GM21447 (cell line): ENCODE results near the gene TSPAN11.
"Not testable (repeated sequence)": the region's sequence is repeated elsewhere in the genome, so short reads cannot be mapped to it uniquely, and the experiment has no call there.

Source experiments
- ATAC-seq: cut with Tn5 transposase; IDR thresholded peaks from one replicate; pipeline ENCODE4 v1.9.1; 2021; ENCODE audit not compliant: unreplicated experiment

Gene TSPAN11

GRCh38 chr12:31017535-31017934, 91.0 kb downstream of the TSPAN11 start:
- no peak for ATAC-seq

- no peak for ATAC-seq
Measured at GRCh38 chr12:31018106-31018789, 91.7 kb downstream of the TSPAN11 start.

GRCh38 chr12:31018790-31019505, 92.4 kb downstream of the TSPAN11 start:
- no peak for ATAC-seq

DNA sequence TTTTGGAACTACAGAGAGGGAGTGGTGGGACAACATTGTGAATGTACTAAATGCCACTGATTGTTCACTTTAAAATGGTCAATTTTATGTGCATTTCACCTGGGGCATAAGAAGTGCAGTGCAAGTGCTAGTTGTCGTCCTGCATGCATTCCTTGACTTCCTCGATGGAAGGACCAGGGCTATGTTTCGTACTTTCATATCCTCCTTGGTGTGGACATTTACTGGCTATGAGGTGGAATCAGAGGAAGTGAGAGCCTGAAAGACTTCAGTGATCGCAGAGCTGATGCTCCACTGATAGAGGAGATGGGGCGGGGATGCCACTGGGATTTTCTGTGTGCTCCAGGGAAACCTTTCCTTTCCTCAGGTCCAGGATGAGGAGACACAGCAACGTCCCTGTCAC, 93.0 kb downstream of the TSPAN11 start:
- ATAC-seq = no peak

DNA sequence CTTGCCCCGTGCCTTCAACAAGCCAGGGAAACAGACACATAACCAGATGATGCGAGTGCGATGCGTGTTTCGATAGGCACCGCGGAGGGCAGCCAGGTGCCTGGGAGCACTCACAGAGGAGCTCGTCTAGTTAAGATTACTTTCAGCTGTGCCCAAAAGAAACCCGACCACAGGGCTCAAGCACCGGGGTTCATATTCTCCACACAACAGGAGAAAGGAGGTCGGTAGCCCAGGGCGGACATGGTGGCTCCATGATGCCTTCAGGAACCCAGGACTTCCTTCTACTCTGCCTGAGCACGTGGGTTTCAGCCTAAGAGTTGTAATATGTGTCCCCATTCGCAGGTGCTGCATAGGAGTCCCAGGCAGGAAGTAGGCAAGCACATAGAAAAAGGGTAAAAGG, 93.4 kb downstream of the TSPAN11 start:
- ATAC-seq = no peak

GRCh38 chr12:31020385-31021166, 94.0 kb downstream of the TSPAN11 start:
- ATAC-seq = no peak

DNA sequence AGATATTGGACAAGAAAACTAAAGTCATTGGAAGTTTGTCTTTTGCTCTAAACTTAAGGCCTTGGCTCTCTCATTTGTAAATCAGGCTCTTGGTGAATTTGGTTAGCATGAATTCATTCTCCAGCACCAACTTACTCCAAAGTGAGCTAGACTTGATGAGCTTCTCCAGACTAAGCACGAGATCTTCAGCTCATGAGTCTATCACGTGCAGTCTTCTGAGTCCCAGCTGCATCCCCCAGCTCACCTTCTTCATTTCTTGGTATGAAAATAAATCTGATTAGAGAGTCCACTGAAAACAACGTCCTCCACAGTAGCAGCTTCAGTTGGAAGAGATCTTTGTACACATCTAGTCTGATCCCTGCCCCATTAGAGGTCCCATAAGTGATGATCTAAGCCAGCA, 94.6 kb downstream of the TSPAN11 start:
- ATAC-seq = no peak

GRCh38 chr12:31021809-31022494, 95.4 kb downstream of the TSPAN11 start:
- ATAC-seq = no peak

DNA sequence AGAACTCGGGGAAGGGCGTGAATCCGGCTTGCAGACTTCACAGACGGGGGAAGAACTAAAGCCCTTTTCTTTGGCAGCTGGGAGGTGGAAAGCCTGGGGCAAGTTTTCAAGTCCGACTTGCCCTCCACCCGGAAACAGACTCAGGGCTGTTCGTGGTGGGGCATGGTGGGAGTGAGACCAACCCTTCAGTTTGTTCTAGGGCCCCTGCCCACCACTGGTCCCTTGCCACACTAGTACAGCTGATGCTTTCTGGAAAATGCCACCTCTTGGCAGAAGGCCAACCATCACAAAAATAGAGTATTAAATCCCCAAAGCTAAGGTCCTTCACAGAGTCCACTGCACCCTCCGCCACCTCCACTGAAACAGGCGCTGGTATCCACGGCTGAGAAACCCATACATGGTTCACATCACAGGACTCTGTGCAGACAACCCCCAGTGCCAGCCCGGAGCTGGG, 96.8 kb downstream of the TSPAN11 start:
- no peak for ATAC-seq

DNA sequence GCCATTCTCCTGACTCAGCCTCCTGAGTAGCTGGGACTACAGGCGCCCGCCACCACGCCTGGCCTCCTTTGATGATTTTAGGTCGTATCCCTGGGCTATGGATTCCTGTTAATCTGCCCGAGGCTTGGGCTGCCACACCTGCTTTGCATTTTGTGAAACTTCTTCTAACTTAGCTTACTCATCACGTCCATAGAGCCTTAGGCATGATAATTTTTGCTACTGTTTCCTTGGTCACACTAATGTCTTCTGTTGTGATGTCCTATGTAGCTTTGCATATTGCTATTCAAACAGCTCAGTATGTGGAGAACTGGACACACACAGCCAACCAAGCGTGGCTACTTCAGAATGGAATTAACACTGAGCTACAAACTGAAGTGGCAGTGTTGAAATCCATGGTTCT, 99.7 kb downstream of the TSPAN11 start:
- ATAC-seq = no peak

GRCh38 chr12:31027006-31027405, 100.5 kb downstream of the TSPAN11 start:
- ATAC-seq = not testable (repeated sequence)

DNA sequence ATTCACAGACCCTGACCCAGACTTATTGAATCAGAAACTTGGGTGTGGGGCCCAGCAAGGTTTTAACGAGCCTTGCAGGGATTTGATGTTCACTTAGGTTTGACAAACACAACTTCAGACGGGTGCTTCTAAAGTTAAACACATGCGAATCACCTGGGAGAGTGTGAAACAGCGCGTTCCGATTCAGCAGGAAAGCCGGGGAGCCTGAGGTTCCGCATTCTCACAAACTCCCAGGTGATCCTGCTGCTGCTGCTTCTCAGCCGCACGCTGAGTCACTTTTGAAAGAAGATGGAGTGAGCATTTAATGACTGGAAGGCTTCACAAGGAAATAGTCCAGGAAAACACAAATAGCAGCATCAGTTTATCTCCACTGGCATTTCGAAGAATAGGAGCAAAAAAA, 102.9 kb downstream of the TSPAN11 start:
- no peak for ATAC-seq

- ATAC-seq = no peak
Measured at GRCh38 chr12:31029916-31030562, 103.5 kb downstream of the TSPAN11 start.

DNA sequence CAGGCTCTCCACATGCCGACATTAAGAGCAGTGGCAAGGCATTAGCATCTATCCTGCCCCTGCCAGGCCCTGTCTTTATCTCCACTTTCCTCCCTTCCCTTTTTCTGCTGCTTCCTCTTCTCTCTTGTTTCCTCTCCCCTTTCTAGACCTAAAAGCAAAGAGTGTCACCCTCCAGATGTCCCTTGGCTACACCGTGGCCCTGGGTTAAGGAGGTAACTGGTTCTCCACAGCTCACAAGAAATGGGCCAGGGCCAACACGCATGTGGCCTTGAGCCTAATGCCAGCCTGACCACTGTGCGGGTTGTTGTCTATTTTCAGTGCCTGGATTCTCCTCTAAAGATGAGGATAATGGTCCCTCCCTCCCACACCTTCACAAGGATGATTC, 105.4 kb downstream of the TSPAN11 start:
- ATAC-seq = no peak

DNA sequence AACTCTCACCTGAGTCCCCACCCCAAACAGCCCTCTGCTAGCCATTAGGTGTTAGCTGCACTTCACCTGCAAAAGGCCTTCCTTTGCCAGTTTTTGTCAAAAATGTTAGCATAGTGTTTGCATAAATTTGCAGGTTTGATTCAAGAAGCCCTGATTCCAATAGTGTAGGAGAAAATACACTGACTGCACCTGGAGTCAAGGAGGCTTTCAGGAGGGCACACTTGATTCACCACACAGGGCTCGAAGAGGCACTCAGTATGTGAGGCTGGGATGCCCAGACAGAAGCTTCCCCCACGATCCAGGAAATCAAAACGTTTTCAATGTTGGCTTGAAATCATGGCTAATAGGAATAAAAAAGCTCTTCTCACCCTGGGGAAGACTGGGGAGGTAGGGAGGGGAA, 106.6 kb downstream of the TSPAN11 start:
- no peak for ATAC-seq

DNA sequence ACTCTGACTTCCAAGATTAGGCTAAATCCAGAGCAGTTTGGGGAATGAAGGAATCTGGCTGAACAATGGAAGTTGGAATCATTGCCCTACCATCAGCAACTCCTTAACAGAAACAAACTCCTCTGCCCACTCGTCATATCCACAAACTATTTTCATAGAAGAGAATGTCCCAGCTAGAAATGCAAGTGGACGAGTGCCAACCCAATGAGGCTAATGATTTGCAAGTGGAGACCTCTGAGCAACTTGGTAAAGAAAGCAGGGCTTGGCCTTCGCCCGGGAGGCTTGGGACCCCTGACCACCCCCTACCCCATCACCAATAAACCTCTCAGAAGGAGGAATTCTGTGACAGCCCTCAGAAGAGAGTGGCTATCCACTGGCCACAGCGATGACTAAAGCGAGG, 107.1 kb downstream of the TSPAN11 start:
- no peak for ATAC-seq

DNA sequence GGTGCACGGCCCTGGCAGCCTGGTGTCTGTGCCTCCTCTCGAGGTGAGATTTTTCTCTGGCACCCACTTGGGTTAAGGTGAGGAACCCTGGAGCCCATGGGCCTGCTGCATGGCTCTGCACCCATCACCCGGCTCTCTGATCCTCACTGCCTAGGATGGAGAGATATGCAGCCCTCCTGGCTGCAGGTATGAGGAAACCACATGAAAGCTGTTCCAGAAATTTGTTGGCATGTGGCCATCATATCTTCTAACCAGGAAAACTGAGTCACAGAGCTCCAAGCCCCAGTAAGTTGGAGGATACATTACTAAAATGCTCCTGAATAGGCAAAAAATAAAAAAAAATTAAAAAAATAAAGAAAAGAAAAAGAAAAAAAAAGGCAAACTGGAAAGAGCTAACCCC, 107.8 kb downstream of the TSPAN11 start:
- no peak for ATAC-seq

DNA sequence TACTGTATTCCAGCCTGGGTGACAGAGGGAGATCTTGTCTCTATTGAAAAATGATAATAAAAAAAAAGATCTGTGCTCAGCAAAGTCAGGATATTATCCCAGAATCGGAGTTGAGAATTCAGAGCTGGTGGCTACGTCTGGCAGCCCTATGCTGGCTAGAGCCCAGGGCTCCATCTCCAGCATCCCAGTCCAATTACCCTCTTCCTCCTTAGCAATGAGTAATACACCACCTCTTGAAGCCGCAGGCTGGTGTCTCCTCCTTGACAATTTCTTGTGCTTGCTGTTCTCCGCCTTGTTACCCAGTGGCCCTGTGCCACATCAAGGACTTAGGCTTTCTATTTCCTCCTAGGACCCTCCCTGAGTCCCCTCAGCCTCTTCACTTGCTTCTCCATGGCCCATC, 108.7 kb downstream of the TSPAN11 start:
- ATAC-seq = no peak

GRCh38 chr12:31035967-31036665, 109.6 kb downstream of the TSPAN11 start:
- ATAC-seq = no peak

GRCh38 chr12:31037028-31037427, 110.5 kb downstream of the TSPAN11 start:
- no peak for ATAC-seq
